ENCODE data around the gene GNG8.
A peak's percentile ranks its signal among the peaks of the same experiment; 100 is the strongest.

DNA sequence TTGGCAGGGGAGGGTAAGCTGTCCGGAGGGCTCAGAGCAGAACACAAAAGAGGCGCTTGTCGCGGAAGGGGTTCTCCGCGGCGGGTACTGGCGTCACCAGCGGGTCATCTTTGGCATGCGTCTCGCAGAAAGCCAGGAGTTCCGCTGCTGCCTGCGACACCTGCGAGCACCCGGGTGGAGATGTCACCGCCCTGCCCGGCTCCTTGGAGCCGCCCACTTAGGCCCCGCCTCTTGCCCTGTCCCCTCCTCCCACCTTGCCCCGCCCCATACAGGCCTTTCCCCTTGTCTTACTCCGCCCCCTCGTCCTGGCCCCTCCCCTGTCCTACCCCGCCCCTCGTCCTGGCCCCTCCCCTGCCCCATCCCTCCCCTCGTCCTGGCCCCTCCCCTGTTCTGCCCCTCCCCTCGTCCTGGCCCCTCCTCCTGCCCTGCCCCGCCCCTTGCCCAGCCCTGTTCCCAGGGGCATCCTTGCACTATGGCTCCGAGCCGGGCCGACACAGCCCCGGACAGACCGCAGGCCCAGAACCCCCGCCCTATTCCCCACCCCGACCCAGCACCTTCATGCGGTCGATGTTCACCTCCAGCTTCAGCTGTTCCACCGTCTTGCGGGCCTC lies 1.9 kb downstream of the GNG8 start:
- TF ChIP-seq, protein P1, sequence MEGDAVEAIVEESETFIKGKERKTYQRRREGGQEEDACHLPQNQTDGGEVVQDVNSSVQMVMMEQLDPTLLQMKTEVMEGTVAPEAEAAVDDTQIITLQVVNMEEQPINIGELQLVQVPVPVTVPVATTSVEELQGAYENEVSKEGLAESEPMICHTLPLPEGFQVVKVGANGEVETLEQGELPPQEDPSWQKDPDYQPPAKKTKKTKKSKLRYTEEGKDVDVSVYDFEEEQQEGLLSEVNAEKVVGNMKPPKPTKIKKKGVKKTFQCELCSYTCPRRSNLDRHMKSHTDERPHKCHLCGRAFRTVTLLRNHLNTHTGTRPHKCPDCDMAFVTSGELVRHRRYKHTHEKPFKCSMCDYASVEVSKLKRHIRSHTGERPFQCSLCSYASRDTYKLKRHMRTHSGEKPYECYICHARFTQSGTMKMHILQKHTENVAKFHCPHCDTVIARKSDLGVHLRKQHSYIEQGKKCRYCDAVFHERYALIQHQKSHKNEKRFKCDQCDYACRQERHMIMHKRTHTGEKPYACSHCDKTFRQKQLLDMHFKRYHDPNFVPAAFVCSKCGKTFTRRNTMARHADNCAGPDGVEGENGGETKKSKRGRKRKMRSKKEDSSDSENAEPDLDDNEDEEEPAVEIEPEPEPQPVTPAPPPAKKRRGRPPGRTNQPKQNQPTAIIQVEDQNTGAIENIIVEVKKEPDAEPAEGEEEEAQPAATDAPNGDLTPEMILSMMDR (IDR thresholded peaks at IDR 0.05), result no peak
- peak in 2 of 3 donors; percentile 20 to 30 for TF ChIP-seq POLR2A (IDR thresholded peaks at IDR 0.05)
